Right atrium auricular region (tissue), 2 donors: ENCODE data around the gene ELMOD1. TPM values are rescaled to one million over a fixed set of nuclear protein-coding genes. Genes with fewer than 3 reads are reported as not detected.

Experiments used
- DNase-seq: peaks from one replicate; pipeline ENCODE4 v3.0.0-alpha.2; 2019; ENCODE audit warnings: low spot score
- H3K27ac ChIP-seq, 2 donors: fragments of 200-600 bp; sonication (generic); 1 replicate in 1 of 2; 2 replicates in 1 of 2; pipeline ENCODE4 v1.5.1; 2016 to 2019
- H3K27me3 ChIP-seq, 2 donors: fragments of 200-600 bp; sonication (generic); one replicate each; pipeline versions ENCODE4 v1.5.1 to v1.6.0; 2017 to 2019
- H3K36me3 ChIP-seq: fragments of 200-600 bp; sonication (generic); one replicate; pipeline ENCODE4 v1.5.1; 2016
- H3K4me1 ChIP-seq, 2 donors: fragments of 200-600 bp; sonication (generic); one replicate each; pipeline versions ENCODE4 v1.5.1 to v1.6.0; 2017 to 2019
- H3K4me3 ChIP-seq, 2 donors: fragments of 200-600 bp; sonication (generic); 1 replicate in 1 of 2; 2 replicates in 1 of 2; pipeline ENCODE4 v1.5.1; 2017 to 2019; ENCODE audit warnings: mild to moderate bottlenecking in 1 of 2, moderate library complexity in 1 of 2
- H3K9me3 ChIP-seq, 2 donors: fragments of 200-600 bp; sonication (generic); one replicate each; pipeline ENCODE4 v1.5.1; 2019
- total RNA-seq, 2 donors: library from RNA; depleted of rRNA; stranded (reverse); fragments of >200 nt; gene quantifications; one replicate each; pipeline ENCODE4 v1.1.0, GENCODE V29; 2016
- TF ChIP-seq, protein P1 (sequence below), 2 donors: fragments of 200-600 bp; sonication (generic); IDR thresholded peaks; one replicate each; pipeline ENCODE4 v1.5.1; 2019; ENCODE audit warnings: antibody characterized with exemption in 2 of 2

The ELMOD1 gene
- total RNA-seq, 2 donors from 2014 or later: 4.2 to 10.4 TPM

DNA sequence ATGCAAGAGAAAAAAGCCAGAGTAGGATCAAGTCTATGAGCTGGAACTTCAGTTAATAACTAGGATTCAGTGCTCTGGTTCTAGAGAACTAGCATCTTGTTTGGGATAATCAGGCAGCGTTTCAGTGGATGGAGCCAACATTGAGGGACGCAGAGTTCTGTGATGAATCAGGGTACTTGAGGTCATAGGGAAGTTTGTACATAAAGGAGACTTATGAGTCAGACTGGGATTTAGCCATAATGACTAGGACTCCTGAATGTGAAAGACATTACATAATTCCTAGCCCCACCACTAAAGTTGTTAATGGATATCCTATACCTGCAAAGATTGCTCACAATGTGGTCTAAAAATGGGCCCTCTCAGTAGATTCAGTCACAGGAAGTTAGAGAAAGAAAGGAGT lies 114.1 kb downstream of the ELMOD1 start:
- H3K9me3 ChIP-seq: no peaks in the 10 kb centered on the region
- TF ChIP-seq, protein P1, sequence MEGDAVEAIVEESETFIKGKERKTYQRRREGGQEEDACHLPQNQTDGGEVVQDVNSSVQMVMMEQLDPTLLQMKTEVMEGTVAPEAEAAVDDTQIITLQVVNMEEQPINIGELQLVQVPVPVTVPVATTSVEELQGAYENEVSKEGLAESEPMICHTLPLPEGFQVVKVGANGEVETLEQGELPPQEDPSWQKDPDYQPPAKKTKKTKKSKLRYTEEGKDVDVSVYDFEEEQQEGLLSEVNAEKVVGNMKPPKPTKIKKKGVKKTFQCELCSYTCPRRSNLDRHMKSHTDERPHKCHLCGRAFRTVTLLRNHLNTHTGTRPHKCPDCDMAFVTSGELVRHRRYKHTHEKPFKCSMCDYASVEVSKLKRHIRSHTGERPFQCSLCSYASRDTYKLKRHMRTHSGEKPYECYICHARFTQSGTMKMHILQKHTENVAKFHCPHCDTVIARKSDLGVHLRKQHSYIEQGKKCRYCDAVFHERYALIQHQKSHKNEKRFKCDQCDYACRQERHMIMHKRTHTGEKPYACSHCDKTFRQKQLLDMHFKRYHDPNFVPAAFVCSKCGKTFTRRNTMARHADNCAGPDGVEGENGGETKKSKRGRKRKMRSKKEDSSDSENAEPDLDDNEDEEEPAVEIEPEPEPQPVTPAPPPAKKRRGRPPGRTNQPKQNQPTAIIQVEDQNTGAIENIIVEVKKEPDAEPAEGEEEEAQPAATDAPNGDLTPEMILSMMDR (IDR thresholded peaks at IDR 0.05): no peak
- no peaks in the 10 kb centered on the region for H3K36me3 ChIP-seq
- H3K4me3 ChIP-seq: no peak overlapping the region
- DNase-seq: no peak
- no peaks in the 10 kb centered on the region for H3K27me3 ChIP-seq
- peak overlapping the region in 1 of 2 donors; percentile 27 for H3K27ac ChIP-seq
- H3K4me1 ChIP-seq: peaks cover 0 to 10% of the 10 kb centered on the region in 2 donors

DNA sequence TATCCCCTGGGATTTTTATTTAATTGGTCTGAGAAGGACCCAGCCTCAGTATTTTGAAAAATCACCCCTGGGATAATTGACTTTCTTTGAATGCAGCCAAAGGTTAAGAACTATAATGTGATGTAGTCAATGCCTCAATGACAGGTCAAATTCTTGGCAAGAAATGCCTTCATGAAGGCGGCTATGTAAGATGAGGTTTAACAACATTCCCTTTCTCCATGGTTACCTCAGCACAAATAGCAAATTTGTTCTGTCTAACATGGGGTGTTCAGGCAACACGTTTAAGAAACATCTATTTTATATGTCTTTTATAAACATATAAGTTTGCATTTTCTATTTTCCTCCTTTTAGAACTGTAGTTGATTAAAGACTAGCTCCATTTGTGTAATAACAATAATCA lies 115.6 kb downstream of the ELMOD1 start:
- H3K27ac ChIP-seq: peak overlapping the region; percentile 29 to 79
- no peaks in the 10 kb centered on the region for H3K9me3 ChIP-seq
- no peak for DNase-seq
- no peak overlapping the region for H3K4me3 ChIP-seq
- H3K36me3 ChIP-seq: no peaks in the 10 kb centered on the region
- H3K4me1 ChIP-seq: peaks cover 0 to 10% of the 10 kb centered on the region in 2 donors
- TF ChIP-seq, protein P1 (IDR thresholded peaks at IDR 0.05): no peak
- H3K27me3 ChIP-seq: no peaks in the 10 kb centered on the region

DNA sequence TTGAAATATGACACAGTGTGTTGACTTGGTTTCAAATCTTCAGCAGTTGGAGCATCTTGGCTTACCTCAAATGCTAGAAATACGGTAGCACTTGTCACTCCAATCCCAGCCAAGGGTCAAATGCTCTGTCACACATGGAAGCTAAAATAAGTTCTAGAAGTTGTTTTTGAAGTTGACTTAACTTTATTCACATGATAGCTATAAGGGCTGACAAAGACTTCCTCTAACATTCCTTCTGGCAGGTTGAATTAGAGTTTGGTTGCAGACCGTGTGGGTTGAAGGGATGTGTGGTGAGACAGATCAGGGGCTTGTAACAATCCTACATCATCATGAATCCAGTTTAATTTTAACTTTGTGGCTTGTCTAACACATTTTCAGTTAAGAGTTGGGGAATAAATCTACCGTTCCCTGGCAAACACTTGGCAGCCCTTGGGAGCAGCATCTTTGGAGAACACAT lies 116.3 kb downstream of the ELMOD1 start:
- DNase-seq: no peak
- Histone ChIP-seq H3K9me3 (no peaks in the 10 kb centered on the region), H3K4me3 (no peak overlapping the region), H3K36me3 (no peaks in the 10 kb centered on the region), H3K4me1 (peaks cover 0 to 10% of the 10 kb centered on the region in 2 donors), H3K27ac (peak overlapping the region; percentile 29 to 79), H3K27me3 (no peaks in the 10 kb centered on the region)
- TF ChIP-seq, protein P1 (IDR thresholded peaks at IDR 0.05): no peak

DNA sequence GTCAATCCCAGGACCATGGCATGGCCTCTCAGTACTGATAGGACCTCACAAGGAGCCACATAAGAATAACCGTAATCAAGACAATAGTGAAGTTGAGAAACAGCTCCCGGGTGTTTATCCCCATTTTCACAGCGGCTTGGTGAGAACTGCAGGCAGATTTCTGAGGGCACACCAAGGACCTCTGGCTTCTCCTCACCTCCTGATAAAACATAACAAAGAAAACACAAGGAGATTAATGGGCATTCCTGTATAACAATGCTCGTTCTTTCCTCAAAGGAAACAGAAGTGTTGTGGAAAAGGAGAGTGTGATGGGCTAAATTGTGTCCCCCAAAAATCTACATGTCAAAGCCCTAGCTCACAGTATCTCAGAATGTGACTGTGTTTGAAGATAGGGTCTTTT lies 116.9 kb downstream of the ELMOD1 start:
- DNase-seq: no peak
- TF ChIP-seq, protein P1 (IDR thresholded peaks at IDR 0.05): no peak
- Histone ChIP-seq H3K9me3 (no peaks in the 10 kb centered on the region), H3K4me1 (peaks cover 0 to 10% of the 10 kb centered on the region in 2 donors), H3K36me3 (no peaks in the 10 kb centered on the region), H3K4me3 (no peak overlapping the region), H3K27ac (peak overlapping the region; percentile 29 to 79), H3K27me3 (no peaks in the 10 kb centered on the region)

DNA sequence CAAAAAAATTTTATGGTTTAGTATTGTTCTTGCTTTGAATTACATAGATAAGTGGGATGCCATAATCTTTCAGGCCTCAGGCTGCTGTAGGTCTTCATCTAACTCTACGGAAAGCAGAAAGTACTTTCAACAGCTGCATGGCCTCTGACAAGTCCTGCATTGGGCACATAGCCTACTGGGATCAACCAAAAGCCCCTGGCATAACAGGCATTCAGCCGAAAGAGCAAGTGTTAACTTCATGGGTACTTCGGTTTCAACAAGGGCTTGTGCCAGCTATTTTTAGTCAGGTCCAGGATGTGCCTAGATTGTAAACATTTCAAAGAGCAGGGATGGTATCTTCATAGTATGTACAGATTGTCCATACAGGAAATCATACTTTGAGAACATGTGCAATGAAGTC lies 117.8 kb downstream of the ELMOD1 start:
- no peaks in the 10 kb centered on the region for H3K36me3 ChIP-seq
- peak overlapping the region in 1 of 2 donors; percentile 44 for H3K4me3 ChIP-seq

More for the DNA sequence above, 117.8 kb downstream of the ELMOD1 start:
- peaks cover 0 to 17% of the 10 kb centered on the region in 2 donors for H3K4me1 ChIP-seq
- TF ChIP-seq, protein P1 (IDR thresholded peaks at IDR 0.05): no peak
- no peaks in the 10 kb centered on the region for H3K27me3 ChIP-seq
- peak overlapping the region; percentile 18 to 79 for H3K27ac ChIP-seq
- no peaks in the 10 kb centered on the region for H3K9me3 ChIP-seq
- DNase-seq: no peak
